Esophagus squamous epithelium (tissue), 4 donors: ENCODE results near the gene NOL4L.

Experiments
- CTCF ChIP-seq, 6 experiments: fragments of 450-650 bp in 4 of 6; fragments of 200-600 bp in 2 of 6; sonication (generic) in 2 of 6; IDR thresholded peaks; one replicate each; pipeline ENCODE4 v1.5.1; 2016 to 2019; ENCODE audit warnings: antibody characterized with exemption in 6 of 6, mild to moderate bottlenecking in 4 of 6, moderate library complexity in 4 of 6
- POLR2A ChIP-seq, 4 donors: fragments of 450-650 bp; IDR thresholded peaks; one replicate each; pipeline ENCODE4 v1.6.1; 2017; ENCODE audit warnings: antibody characterized with exemption in 4 of 4, mild to moderate bottlenecking in 4 of 4, moderate library complexity in 3 of 4

GRCh38 chr20:32556312-32557184 lies 28.6 kb downstream of the NOL4L start:
- no peak for TF ChIP-seq CTCF (IDR thresholded peaks at IDR 0.05)
- no peak for TF ChIP-seq POLR2A (IDR thresholded peaks at IDR 0.05)
